ENCODE data around the gene CDK17.
"Not testable (repeated sequence)": the region's sequence is repeated elsewhere in the genome, so short reads cannot be mapped to it uniquely, and the experiment has no call there.

CDK17 gene

DNA sequence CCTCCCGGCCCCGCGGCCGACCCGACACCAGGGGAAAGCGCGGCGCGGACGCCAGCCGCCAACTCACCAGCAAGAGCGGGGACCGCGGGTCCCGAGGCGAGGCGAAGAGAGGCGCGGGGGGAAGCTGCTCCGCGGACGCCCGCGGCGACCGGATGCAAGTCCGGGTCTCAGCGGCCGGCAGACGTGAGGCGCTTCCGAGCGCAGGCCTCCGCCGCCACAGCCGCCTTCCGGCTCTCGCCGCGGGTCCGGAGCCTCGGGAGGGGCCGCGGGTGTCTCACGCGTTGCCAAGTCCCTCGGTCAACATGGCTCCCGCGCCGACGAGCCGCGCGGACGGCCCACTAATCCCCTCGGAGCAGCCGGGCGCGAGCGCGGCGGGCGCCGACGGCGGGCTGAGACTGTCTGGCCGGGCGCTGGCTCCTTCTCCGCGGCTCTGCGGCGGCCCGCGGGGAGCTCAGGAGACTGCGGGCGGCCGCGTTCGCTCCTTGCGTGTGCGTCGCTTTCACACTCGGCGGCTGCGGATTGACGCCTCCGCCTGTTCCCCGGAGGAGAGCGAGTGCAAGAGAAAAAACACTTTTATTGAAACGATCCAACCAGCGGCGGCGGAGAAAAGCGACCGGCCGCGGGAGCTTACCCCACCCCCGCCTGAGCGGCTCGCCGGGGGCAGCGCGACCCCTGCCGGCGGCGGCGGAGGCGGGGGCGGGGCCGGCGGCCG, at the start of gene CDK17:
CDK17 (minus strand) TSS at position 521 of the 712 bp plus-strand sequence. CDS start 65,603 bp downstream, outside the sequence.
- DNase-seq = peak; percentile 82 to 89

DNA sequence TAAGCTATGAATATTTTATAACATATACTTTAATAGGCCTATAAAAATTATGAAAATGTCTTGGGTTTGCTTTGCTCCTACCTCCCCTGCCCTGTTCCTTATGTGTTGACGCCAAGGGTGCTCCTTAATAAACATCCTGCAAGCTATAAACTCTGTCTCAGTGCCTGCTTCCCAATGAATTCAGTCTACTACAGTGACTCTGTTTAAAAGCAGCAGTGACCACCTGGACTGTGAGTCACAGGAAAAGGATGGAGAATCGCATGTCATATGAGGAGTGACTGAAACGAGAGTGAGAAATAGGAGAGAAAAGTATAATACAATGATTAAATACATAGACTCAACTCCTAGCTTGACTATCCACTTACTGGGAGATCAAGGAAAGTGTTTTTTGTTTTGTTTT, 48.1 kb upstream of the CDK17 start:
- no peak for DNase-seq

DNA sequence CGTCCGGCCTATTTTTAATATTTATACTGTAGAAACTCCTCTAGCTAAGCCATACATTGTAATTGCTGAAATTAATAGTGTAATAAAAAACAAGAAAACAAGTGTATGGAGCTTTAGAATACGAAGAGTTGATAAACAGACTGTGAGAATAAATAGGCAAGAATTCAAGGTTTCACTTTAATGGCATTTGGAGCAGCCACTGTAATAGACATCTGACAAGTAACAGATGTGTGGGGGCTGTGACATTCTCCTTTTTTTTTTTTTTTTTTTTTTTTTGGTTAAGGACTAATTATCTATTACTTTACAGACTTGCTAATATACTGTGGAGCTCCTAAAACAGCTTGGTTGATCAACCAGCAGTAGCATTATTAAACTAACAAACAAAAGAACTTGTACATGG, 47.0 kb upstream of the CDK17 start:
- no peak for DNase-seq

DNA sequence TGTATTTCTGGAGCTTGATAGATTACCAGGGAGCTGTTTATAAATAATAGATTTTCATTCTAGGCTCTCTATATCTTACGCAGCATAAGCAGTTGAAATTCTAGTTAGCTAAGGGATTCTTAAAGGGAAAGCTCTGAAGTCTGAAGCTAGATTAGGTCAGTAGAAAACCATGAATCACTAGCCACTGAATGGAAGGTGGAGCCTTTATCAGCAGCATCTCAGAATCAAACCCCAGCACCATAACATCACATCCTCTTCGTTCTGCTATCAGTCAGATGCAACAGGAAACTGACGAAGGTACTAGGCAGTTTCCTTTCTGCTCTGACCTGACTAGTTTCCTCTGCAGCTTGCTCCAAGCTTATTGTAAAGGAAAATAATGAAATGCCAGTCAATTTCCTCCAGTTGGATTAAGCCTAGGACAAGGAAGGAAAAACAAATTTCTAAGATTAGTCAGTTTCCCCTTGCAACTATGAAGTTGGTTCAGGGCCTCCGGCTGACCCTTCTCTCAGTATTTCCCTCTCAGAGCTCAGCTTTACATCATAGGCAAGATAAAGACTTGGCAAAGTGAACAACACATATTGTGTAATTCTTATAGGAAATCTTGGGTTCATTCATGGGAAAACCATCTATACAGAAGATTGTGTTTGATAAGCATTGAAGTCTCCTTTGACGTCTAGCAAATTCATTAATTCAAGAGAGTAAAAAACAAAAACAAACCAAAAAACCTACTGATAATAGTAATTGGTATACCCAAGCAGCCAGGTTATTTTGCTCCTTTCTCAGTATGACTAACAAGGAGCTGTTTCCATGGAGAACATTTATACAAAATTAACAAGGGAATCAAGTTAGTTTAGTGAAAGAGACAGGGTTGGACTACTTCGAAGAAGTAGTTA, 45.7 kb upstream of the CDK17 start:
- DNase-seq = peak in 1 of 2 experiments; percentile 64

DNA sequence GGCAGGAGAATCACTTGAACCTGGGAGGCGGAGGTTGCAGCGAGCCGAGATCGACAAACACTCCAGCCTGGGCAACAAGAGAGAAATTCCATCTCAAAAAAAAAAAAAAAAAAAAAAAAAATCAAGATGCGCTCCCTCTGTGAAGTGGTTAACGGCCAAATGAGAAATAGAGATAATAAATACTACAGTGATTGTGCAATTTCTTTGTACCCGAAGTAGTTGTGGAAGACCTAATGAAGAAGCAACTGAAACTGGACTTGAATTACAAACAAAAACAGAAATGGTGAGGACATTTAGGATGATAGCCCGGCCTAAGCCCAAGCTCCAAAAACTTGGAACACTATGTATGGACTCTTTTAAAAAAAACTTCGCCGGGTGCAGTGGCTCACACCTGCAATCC, 44.2 kb upstream of the CDK17 start:
- DNase-seq = no peak

DNA sequence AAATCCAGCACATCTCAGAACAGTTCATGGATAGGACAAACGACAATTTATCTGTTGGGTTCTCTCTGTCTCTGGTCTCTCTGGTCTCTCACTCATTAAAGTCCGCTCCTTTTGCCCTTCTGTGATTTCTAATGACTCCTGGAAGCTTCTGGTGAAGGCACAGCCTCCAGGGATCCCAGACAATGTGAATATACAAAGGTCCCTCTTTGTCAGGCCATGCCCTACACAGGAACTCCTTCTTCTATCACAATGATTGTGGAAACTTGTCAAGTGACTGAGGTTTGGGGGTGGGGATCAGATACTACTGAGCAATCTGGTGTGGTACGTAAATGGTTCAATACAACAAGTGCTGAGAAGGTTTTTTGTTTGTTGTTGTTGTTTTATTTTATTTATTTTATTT, 42.7 kb upstream of the CDK17 start:
- no peak for DNase-seq

DNA sequence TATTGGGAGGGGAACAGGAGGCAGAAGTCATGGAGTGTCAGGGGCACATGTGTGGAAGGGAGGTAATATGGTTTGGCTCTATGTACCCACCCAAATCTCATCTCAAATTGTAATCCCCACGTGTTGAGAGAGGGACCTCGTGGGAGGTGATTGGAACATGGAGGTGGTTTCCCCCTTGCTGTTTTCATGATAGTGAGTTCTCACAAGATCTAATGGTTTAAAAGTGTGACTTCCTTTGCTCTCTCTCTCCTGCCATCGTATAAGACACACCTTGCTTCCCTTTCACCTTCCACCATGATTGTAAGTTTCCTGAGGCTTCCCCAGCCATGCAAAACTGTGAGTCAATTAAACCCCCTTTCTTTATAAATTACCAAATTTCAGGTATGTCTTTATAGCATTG, 41.6 kb upstream of the CDK17 start:
- peak in 1 of 2 experiments; percentile 2 for DNase-seq

DNA sequence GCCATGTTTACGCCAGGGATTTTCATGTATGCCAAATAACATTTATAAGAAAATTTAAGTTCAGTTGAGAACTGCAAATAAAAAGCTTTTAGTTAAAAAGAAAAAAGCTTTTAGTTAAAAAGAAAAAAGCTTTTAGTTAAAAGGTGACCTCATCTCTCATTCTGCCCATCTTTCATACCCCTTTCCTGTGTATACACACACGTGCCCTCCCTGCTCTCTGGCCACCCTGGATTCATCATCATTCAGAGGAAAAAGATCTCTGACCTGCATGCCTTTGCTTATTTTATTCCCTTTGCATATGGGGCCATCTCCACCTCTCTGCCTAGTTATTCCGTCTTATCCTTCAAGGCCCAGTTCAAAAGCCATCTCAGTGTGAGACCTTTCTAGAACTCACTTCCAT, 38.1 kb upstream of the CDK17 start:
- no peak for DNase-seq

DNA sequence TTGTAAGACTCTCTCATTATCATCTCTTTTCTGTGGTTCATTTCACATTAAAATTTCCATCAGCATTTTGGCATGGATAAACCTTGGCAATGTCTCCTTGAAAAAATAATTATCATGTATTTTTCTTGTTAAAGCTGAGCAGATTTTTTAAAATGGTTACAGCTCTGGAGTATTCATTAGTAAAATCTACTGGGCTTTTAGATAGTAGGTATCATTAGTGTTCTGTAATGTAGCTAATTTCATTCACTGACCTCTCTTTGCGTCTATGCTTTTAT, 36.9 kb upstream of the CDK17 start:
- no peak for DNase-seq

DNA sequence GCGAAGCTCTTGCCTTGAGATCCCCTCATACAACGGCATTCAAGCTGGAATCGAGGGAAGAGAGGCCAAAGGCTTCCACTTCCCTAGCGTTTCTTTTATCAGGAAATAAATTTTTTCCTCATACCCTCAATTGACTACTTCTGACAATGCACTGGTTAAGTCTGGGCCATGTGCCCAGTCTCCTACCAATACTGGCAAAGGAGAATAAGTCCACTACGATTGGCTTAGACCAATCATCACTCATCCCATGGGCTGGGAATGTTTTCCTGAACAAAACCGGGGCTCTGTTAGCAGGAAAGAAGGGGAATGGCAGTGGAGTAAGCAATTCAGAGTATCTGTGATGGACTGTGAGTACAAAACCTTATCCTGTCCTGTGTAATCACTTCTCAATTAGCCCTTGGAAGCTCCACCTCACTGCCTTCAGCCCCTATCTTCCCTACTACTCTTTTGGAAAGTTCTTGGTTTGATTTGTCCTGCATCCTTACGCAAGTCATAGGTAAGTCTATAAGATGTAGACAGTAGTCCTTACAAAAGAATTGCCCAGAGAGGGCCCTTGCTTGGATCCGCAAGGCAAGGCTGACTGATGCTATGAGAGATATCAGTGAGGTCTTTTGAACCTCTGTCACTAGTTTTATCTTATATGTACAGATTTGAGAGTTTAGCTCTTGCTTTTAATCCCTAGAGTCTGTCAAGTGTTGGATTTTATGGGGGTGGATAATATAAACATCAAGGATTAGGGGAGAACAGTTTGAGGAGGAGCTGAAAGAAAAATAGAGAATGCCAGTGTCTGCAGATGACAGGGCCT, 36.3 kb upstream of the CDK17 start:
- no peak for DNase-seq

DNA sequence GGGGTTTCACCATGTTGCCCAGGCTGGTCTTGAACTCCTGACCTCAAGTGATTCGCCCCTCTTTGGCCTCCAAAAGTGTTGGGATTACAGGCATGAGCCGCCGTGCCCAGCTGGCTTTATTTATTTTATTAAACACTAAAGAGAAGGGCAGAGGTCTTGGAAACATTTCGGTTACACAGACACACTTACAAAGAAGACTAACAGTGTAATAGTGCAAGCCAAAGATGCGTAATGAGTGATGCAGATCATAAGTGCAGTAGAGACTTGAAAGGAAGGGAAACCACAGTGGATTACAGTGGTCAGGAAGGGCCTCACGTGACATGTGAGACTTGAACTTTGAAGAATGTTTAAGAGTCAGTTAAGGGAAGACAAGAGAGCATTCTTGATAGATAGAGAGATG, 33.9 kb upstream of the CDK17 start:
- peak; percentile 15 to 67 for DNase-seq

DNA sequence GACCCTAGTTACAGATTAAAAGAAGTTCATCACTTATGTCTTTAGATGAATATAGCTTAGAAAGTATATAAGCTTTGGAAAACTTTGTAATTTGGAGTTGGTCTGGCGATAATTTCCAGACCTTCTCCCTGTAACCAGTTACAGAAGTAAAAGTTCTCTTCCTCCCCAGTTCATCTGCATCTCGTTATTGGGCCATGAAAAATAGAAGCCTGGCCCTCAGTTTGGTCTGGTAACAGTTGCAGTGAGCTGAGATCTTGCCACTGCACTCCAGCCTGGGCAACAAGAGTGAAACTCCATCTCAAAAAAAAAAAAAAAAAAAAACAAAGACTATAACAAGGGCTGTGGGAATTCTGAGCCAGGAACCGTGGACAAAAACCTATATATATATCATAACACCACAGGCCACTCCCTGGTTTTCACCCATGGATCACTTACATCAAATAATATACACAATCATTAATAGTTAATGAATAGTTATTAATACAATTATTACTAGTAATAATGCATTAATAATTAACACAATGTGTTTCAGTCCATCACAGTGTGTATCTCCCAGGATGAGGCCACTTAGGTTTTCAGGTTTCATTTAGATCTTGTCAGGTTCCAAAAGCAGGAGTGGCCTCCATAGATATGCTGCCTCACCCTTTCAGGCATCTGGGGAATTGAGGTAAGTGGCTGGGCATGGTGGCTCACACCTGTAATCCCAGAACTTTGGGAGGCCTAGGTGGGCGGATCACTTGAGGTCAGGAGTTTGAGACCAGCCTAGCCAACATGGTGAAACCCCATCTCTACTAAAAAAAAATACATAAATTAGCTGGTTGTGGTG, 32.5 kb upstream of the CDK17 start:
- not testable (repeated sequence) for DNase-seq

DNA sequence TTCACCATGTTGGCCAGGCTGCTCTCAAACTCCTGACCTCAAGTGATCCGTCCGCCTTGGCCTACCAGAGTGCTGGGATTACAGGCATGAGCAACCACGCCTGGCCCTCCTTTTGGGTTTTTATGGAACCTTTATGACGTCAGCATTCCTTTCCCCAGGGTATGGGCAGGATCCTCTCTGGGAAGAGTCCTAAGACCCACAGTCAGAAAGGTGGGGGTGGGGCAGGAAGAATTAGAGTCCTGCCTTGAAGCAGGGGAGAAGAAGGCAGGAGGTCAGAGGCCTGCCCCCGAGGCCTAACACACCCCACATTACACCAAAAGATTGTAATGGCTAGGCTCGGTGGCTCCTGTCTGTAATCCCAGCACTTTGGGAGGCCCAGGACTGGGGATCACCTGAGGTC, 30.8 kb upstream of the CDK17 start:
- DNase-seq = no peak

DNA sequence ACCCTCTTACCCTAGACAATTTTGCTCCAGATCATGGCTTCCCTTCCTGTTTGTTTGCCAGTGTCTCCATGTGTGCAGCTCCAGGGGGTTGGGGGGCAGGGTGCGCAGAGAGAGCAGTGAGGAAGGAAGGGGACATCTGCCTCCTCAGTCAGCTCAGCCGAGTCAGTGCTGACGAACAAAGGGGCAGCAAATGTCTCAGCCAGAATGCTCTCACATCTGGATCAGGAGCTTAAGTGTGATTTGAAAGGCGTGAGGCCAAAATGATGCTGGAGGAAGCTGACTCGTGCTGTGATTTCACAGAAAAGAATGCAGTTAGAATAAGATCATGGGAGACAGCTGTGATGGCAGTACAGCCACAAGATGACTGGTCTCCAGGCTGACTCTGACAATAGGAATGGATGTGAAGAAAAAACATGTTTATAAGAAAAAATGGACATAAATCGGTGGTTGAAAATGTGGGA, 27.1 kb upstream of the CDK17 start:
- peak in 1 of 2 experiments; percentile 12 for DNase-seq

DNA sequence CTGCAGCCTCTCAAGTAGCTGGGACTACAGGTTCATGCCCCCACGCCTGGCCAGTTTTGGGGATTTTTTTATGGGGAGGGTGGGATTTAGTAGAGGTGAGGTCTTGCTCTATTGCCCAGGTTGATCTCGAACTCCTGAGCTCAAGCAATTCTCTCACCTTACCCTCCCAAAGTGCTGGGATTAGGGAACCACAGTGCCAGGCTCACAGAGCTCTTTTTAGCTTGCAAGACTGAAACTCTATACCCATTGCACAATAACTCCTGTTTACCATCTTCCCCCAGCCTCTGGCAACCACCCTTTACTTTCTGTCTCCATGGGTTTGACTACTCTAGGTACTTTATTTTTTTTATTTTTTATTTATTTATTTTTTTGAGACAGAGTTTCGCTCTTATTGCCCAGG, 25.7 kb upstream of the CDK17 start:
- no peak for DNase-seq

DNA sequence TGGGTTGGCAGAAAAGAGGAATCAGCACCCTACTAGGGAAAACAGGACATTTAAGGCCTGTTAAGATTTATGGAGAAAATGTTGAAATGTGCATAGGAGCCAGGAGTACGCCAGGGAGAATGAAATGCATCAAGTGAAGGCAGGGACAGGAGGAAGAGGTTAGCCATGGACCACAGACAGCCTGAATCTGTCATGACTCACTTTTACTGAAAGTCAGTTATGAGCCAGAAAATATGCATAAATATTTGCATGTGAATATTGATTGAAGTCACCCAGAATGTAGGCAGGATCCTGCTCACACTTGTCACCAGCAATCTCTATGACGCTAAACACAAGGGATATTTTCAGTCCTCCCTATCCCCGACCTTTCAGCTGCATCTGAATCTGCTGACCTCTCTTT, 25.1 kb upstream of the CDK17 start:
- DNase-seq = no peak

DNA sequence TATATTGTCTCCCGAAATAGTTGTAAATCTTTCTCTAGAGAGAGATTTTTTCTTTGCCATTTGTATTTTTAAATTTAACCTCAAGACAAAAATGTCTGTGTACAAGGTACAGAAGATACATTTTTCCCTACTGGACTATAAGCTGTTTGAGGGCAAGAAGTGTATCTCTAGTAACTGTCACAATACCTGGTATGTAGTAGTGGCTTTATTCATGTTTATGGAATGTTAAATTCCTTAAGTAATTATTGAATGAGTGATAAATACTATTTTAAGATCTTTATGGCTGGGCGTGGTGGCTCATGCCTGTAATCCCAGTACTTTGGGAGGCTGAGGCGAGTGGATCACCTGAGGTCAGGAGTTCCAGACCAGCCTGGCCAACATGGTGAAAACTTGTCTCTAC, 24.4 kb upstream of the CDK17 start:
- no peak for DNase-seq

DNA sequence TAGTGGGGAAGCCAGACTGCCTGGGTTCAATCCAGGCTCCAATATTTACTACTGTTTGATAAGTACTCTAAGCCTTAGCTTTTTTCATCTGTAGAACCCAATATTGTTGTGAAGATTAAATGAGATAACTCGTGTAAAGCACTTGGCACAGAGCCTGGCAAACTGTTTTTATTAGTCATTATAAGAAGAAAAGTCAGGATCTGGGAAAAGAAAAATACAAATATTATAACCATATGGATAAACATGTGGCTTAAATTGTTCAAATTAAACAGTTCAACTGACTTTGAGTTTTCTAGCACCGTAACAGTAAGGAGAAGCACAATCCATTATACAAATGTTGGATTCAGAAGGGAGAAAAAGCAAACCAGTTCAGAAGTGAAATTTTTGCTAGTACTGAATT, 22.0 kb upstream of the CDK17 start:
- DNase-seq = no peak

DNA sequence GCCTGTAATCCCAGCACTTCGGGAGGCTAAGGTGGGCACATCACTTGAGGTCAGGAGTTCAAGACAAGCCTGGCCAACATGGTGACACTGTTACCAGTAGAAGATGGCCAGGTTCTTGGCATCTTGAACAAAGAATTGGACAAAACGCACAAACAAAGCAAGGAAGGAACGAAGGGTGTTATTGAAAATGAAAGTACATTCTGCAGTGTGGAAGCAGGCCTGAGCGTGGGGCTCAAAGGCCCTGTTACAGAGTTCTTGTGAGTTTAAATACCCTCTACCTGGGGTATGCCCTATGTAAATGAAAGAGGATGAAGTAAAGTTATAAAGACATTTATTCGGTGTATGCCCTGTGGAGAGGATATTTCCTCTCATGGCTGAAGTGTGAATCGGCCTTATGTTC, 20.8 kb upstream of the CDK17 start:
- peak in 1 of 2 experiments; percentile 19 for DNase-seq

DNA sequence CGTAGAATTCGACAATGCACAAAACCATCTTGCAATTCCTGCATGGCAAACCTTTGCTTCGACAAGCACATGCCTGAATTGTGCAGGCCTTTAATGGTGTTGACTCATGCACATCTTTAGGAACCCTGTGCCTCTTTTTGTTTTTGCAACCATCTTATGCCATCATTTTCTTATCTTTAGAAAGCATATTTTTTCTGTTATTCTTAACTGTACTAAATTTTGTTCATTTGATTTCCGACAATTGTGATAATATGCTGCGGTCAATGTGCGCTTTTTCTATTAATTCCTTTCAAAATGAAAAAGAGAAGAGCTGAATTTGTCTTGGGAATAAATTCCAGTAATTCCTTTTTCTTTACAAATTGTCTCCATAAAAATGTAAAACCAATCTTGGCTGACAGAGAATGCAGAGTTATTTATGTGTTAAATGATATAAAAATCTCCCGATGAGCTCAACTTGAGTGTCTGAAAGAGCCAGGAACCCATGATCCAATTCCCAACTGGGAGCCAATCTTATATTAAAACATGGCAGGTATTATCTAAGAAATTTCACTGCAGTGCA, 20.1 kb upstream of the CDK17 start:
- no peak for DNase-seq

DNA sequence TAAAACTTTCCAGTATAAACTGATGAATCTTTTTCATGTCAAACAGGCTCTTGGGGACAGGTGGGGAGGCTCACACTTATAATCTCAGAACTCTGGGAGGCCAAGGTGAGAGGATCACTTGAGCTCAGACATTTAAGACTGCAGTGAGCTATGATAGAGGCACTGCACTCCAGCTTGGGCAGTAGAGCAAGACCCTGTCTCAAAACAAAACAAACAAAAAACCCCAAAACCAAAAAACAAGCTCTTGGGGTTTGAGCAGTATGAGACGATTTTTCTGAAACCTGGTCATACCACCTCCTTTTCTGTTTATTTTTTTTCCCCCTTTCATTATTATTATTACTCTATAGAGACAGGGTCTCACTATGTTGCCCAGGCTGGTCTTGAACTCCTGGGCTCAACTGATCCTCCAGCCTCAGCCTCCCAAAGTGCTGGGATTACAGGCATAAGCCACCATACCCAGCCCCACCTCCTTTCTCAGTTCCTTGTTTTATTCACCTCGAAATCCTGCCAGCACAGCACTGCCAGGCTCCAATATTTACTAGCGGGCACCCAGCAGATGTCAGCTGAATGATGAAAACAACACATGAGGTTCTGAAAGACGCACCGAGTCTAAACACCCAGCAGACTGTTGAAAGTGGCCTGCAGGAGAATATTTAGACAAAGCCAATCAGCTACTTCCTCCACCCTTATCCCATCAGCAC, 19.5 kb upstream of the CDK17 start:
- no peak for DNase-seq

DNA sequence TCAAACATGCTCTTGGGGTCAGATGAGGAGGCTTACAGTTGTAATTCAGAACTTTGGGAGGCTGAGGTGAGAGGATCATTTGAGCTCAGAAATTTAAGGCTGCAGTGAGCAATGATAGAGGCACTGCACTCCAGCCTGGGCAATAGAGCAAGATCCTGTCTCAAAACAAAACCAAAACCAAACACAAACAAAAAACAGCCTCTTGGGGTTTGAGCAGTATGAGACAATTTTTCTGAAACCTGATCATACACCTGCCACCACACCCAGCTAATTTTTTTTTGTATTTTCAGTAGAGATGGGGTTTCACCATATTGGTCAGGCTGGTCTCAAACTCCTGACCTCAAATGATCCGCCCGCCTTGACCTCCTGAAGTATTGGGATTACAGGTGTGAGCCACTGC, 17.4 kb upstream of the CDK17 start:
- DNase-seq = not testable (repeated sequence)
